Right atrium auricular region (tissue), 2 donors: ENCODE results near the gene MOSMO. TPM values are rescaled to one million over a fixed set of nuclear protein-coding genes. Genes with fewer than 3 reads are reported as not detected.

Experiments used
- DNase-seq: peaks from one replicate; pipeline ENCODE4 v3.0.0-alpha.2; 2019; ENCODE audit warnings: low spot score
- H3K27ac ChIP-seq, 2 donors: fragments of 200-600 bp; sonication (generic); 1 replicate in 1 of 2; 2 replicates in 1 of 2; pipeline ENCODE4 v1.5.1; 2016 to 2019
- H3K27me3 ChIP-seq, 2 donors: fragments of 200-600 bp; sonication (generic); one replicate each; pipeline versions ENCODE4 v1.5.1 to v1.6.0; 2017 to 2019
- H3K36me3 ChIP-seq: fragments of 200-600 bp; sonication (generic); one replicate; pipeline ENCODE4 v1.5.1; 2016
- H3K4me1 ChIP-seq, 2 donors: fragments of 200-600 bp; sonication (generic); one replicate each; pipeline versions ENCODE4 v1.5.1 to v1.6.0; 2017 to 2019
- H3K4me3 ChIP-seq, 2 donors: fragments of 200-600 bp; sonication (generic); 1 replicate in 1 of 2; 2 replicates in 1 of 2; pipeline ENCODE4 v1.5.1; 2017 to 2019; ENCODE audit warnings: mild to moderate bottlenecking in 1 of 2, moderate library complexity in 1 of 2
- H3K9me3 ChIP-seq, 2 donors: fragments of 200-600 bp; sonication (generic); one replicate each; pipeline ENCODE4 v1.5.1; 2019
- total RNA-seq, 2 donors: library from RNA; depleted of rRNA; stranded (reverse); fragments of >200 nt; gene quantifications; one replicate each; pipeline ENCODE4 v1.1.0, GENCODE V29; 2016
- TF ChIP-seq, protein P1 (sequence below), 2 donors: fragments of 200-600 bp; sonication (generic); IDR thresholded peaks; one replicate each; pipeline ENCODE4 v1.5.1; 2019; ENCODE audit warnings: antibody characterized with exemption in 2 of 2

MOSMO gene
- total RNA-seq, 2 donors from 2014 or later, result 10.9 to 12.1 TPM

DNA sequence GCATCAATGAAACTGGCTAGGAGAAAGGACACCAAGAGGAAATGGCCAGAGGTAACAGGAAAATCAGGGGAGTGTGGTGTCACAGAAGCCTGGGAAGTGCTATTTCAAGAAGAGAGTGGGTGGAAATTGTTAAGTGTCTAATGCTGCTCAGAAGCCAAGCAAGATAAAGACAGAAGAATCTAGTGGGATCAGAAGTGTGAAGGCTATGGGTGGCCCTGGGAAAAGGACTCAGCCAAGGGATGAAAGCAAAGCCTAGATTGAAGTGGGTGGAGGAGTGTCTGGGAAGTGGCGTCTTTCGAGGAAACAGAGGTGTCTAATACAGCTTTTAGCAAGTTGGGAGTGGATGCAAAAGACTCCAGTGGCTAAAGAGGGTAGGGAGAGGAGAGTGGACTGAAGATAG lies 20.4 kb upstream of the MOSMO start:
- TF ChIP-seq, protein P1, sequence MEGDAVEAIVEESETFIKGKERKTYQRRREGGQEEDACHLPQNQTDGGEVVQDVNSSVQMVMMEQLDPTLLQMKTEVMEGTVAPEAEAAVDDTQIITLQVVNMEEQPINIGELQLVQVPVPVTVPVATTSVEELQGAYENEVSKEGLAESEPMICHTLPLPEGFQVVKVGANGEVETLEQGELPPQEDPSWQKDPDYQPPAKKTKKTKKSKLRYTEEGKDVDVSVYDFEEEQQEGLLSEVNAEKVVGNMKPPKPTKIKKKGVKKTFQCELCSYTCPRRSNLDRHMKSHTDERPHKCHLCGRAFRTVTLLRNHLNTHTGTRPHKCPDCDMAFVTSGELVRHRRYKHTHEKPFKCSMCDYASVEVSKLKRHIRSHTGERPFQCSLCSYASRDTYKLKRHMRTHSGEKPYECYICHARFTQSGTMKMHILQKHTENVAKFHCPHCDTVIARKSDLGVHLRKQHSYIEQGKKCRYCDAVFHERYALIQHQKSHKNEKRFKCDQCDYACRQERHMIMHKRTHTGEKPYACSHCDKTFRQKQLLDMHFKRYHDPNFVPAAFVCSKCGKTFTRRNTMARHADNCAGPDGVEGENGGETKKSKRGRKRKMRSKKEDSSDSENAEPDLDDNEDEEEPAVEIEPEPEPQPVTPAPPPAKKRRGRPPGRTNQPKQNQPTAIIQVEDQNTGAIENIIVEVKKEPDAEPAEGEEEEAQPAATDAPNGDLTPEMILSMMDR (IDR thresholded peaks at IDR 0.05), result no peak

DNA sequence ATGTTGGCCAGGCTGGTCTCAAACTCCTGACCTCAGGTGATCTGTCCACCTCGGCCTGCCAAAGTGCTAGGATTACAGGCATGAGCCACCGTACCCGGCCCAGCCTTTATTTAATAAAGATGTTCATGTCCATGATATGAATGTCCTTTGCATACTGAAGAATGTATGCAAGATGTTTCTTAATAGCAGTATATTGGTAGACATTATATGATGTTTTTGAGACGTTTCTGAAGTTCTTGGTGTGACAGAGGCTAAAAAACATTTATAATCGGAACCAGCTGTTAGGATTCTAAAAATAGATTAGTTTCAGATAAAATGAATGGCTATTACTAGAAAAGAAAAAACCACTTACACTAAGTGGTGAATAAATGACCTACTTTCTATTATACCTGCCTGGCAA lies 18.8 kb upstream of the MOSMO start:
- no peak overlapping the region for H3K27ac ChIP-seq
- no peaks in the 10 kb centered on the region for H3K27me3 ChIP-seq
- no peaks in the 10 kb centered on the region for H3K9me3 ChIP-seq
- H3K4me3 ChIP-seq, result no peak overlapping the region
- TF ChIP-seq, protein P1 (IDR thresholded peaks at IDR 0.05), result no peak
- peaks cover 0 to 46% of the 10 kb centered on the region in 2 donors for H3K4me1 ChIP-seq
- no peak for DNase-seq
- H3K36me3 ChIP-seq, result no peaks in the 10 kb centered on the region

More for the DNA sequence above, 20.4 kb upstream of the MOSMO start:
- no peak for DNase-seq
- H3K27me3 ChIP-seq, result no peaks in the 10 kb centered on the region
- no peak overlapping the region for H3K27ac ChIP-seq
- no peak overlapping the region for H3K4me3 ChIP-seq
- peaks cover 15% of the 10 kb centered on the region for H3K36me3 ChIP-seq
- no peaks in the 10 kb centered on the region for H3K9me3 ChIP-seq
- peaks cover 0 to 46% of the 10 kb centered on the region in 2 donors for H3K4me1 ChIP-seq

DNA sequence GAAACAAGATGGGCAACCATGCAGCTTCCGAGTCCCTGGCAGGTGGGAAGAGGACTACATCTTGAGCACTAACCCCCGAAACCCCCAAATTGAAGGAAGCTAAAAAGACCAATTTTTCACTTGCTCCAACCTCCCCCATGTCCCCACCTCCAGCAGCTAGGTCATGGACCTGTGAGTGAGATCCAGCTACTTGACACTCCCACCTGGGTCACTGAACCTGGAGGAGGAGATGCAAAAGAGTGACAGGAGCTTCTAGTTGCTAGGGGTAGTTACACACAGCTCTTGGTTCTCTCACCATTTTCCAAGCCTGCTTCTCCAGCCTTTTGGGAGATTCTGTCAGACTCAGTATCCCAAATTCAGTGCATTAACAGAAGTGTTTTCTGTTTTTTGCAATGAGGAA lies 18.2 kb upstream of the MOSMO start:
- Histone ChIP-seq H3K4me3 (no peak overlapping the region), H3K27me3 (no peaks in the 10 kb centered on the region), H3K4me1 (peaks cover 0 to 46% of the 10 kb centered on the region in 2 donors), H3K27ac (no peak overlapping the region), H3K9me3 (no peaks in the 10 kb centered on the region), H3K36me3 (no peaks in the 10 kb centered on the region)
- TF ChIP-seq, protein P1 (IDR thresholded peaks at IDR 0.05), result no peak
- DNase-seq, result no peak

DNA sequence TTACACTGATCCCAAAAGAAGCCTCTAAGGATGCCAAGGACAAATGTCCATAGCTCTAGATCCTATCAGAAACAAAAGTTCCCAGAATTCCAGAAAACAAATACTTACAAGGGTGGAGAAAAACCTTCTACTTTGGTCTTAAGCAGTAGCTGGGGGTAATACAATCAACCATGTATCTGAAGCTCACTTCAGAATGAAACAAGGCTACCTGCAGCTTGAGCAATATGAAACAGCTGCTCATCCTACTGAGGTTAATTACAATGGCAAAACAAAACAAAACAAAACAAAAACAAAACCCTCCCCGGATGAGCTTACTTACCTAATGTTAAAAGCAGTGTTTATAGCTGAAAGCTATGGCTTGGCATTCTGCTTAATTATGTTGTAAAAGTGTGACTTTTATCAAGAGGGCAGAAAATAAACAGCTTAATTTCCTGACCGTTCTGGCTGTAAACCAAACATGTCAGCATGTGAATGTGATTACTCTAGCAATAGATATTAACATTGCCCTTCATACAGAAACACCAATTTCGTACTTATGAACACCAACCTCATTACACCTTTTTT lies 17.4 kb upstream of the MOSMO start:
- no peaks in the 10 kb centered on the region for H3K36me3 ChIP-seq
- no peaks in the 10 kb centered on the region for H3K9me3 ChIP-seq
- H3K27ac ChIP-seq, result no peak overlapping the region
- peaks cover 0 to 41% of the 10 kb centered on the region in 2 donors for H3K4me1 ChIP-seq
- TF ChIP-seq, protein P1 (IDR thresholded peaks at IDR 0.05), result no peak
- no peaks in the 10 kb centered on the region for H3K27me3 ChIP-seq
- H3K4me3 ChIP-seq, result no peak overlapping the region
- DNase-seq, result no peak

DNA sequence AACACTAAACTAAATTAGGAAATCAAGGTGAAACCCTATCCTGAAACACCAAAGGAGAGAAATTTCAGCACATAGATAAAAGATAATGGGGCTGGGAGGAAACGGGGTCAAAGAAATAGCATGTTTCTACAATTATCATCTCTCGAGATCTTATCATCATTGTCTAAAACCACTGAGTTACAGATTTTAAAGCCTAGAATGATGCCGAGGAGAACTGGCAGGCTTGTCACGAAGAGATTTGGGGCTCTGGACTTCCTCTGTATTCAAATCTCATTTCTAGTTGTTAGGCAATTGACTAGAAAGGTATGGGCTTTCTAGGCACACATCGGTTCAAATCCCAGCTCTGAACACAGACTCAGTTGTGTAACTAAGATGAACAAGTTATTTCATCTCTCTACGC lies 16.3 kb upstream of the MOSMO start:
- TF ChIP-seq, protein P1 (IDR thresholded peaks at IDR 0.05), result no peak
- peaks cover 0 to 32% of the 10 kb centered on the region in 2 donors for H3K4me1 ChIP-seq
- no peak overlapping the region for H3K4me3 ChIP-seq
- H3K27me3 ChIP-seq, result no peaks in the 10 kb centered on the region
- DNase-seq, result no peak
- no peaks in the 10 kb centered on the region for H3K36me3 ChIP-seq
- H3K27ac ChIP-seq, result no peak overlapping the region
- H3K9me3 ChIP-seq, result no peaks in the 10 kb centered on the region

DNA sequence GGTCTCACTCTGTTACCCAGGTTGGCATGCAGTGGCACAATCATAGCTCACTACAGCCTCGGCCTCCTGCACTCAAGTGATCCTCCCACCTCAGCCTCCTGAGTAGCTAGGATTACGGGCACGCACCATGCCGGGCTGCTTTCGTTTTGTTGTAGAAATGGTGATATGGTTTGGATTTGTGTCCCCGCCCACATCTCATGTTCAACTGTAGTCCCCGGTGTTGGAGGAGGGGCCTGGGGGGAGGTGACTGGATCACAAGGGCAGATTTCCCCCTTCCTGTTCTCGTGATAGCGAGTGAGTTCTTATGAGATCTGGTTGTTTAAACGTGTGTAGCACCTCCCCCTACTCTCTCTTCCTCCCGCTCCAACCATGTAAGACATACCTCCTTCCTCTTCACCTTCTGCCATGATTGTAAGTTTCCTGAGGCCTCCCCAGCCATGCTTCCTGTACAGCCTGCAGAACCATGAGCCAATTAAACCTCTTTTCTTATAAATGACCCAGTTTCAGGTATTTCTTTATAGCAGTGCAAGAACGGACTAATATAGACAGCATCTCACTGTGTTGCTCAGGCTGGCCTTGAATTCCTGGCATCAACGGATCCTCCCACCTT lies 12.9 kb upstream of the MOSMO start:
- Histone ChIP-seq H3K36me3 (no peaks in the 10 kb centered on the region), H3K9me3 (no peaks in the 10 kb centered on the region), H3K27me3 (no peaks in the 10 kb centered on the region), H3K27ac (no peak overlapping the region), H3K4me1 (peaks cover 0 to 13% of the 10 kb centered on the region in 2 donors), H3K4me3 (no peak overlapping the region)
- TF ChIP-seq, protein P1 (IDR thresholded peaks at IDR 0.05), result no peak
- no peak for DNase-seq
